ENCODE data around the gene SMARCD1. TPM values are rescaled to one million over a fixed set of nuclear protein-coding genes. Genes with fewer than 3 reads are reported as not detected.
A peak's percentile ranks its signal among the peaks of the same experiment; 100 is the strongest.

SMARCD1 gene
- total RNA-seq, 1 donor from 2014 or later: 43.8 TPM

- peak; percentile 81 for DNase-seq
Observed at GRCh38 chr12:50057000-50057841, 27.9 kb upstream of the SMARCD1 start, which contains the start of gene ASIC1. TSS of gene ASIC1 (plus strand) at chr12:50057596. CDS start at chr12:50058767, 1,171 bp downstream.

- no peak for DNase-seq
Observed at GRCh38 chr12:50057896-50058670, 27.1 kb upstream of the SMARCD1 start.

GRCh38 chr12:50058743-50059312 is 26.3 kb upstream of the SMARCD1 start:
- no peak for DNase-seq

- no peak for DNase-seq
Observed at GRCh38 chr12:50059440-50060119, 25.6 kb upstream of the SMARCD1 start.

- DNase-seq: no peak
Observed at GRCh38 chr12:50060120-50060468, 25.0 kb upstream of the SMARCD1 start.

GRCh38 chr12:50061171-50061570 is 24.0 kb upstream of the SMARCD1 start:
- DNase-seq: no peak

GRCh38 chr12:50061946-50062686 is 23.0 kb upstream of the SMARCD1 start:
- no peak for DNase-seq

- DNase-seq: peak; percentile 89
Observed at GRCh38 chr12:50062728-50063460, 22.2 kb upstream of the SMARCD1 start.

GRCh38 chr12:50065726-50066310 is 19.3 kb upstream of the SMARCD1 start:
- no peak for DNase-seq

- peak; percentile 70 for DNase-seq
Observed at GRCh38 chr12:50066402-50066801, 18.7 kb upstream of the SMARCD1 start.

GRCh38 chr12:50069069-50069468 is 16.1 kb upstream of the SMARCD1 start:
- DNase-seq: no peak

GRCh38 chr12:50069539-50069938 is 15.6 kb upstream of the SMARCD1 start:
- no peak for DNase-seq

GRCh38 chr12:50070314-50071060 is 14.7 kb upstream of the SMARCD1 start:
- DNase-seq: peak; percentile 94

GRCh38 chr12:50072198-50072907 is 12.8 kb upstream of the SMARCD1 start:
- DNase-seq: no peak

- no peak for DNase-seq
Observed at GRCh38 chr12:50073206-50073605, 11.9 kb upstream of the SMARCD1 start.

- DNase-seq: no peak
Observed at GRCh38 chr12:50073712-50074111, 11.4 kb upstream of the SMARCD1 start.

GRCh38 chr12:50074936-50075807 is 10.0 kb upstream of the SMARCD1 start:
- peak; percentile 90 for DNase-seq

- no peak for DNase-seq
Observed at GRCh38 chr12:50075808-50076170, 9.4 kb upstream of the SMARCD1 start.
